GM10248 (cell line): Measurements from ENCODE around the gene SPINK7.
"Not testable (repeated sequence)": the region's sequence is repeated elsewhere in the genome, so short reads cannot be mapped to it uniquely, and the experiment has no call there.

Experiments used
- CTCF ChIA-PET: fragments of 300-600 bp; sonication (Branson Sonifier 250); formaldehyde crosslinking; extraction: SDS; loops from one replicate; lab custom pipeline; 2021; ENCODE audit warnings: antibody characterized with exemption; lab: Yijun Ruan, JAX
- POLR2A ChIA-PET: fragments of 350-650 bp; sonication (Branson Sonifier 250); formaldehyde crosslinking; extraction: SDS; loops from one replicate; lab custom pipeline; 2020; ENCODE audit warnings: antibody characterized with exemption; lab: Yijun Ruan, JAX
- DNase-seq: peaks from one replicate; pipeline ENCODE4 v3.0.0; 2012; ENCODE audit errors: extremely low spot score
- CTCF ChIP-seq: IDR thresholded peaks from 2 replicates; pipeline ENCODE4 v1.5.1; 2012; ENCODE audit warnings: mild to moderate bottlenecking, low read depth; ENCODE audit errors: extremely low read depth, missing control alignments, control extremely low read depth

The SPINK7 gene

GRCh38 chr5:148312153-148312552, at the start of gene SPINK7:
TSS of gene SPINK7 (plus strand) at chr5:148312423. CDS start at chr5:148312484, 61 bp downstream.
- CTCF ChIA-PET = no interaction called here
- TF ChIP-seq CTCF = no peak
- POLR2A ChIA-PET = no interaction called here
- no peak for DNase-seq

- ChIA-PET CTCF (interaction anchor here (1.0 to 1.3 kb wide), 2 partner anchors 10 to 29 kb away, joined by 3 to 5 read pairs; no protein-coding TSS in a partner anchor), POLR2A (no interaction called here)
- no peak for DNase-seq
- TF ChIP-seq CTCF = no peak
Observed at GRCh38 chr5:148267962-148268361, 44.3 kb upstream of the SPINK7 start.

GRCh38 chr5:148268566-148268965, 43.7 kb upstream of the SPINK7 start, which contains the start of gene SPINK13:
TSS of gene SPINK13 (plus strand) at chr5:148268794. CDS start at chr5:148270073, 1,279 bp downstream.
- POLR2A ChIA-PET = no interaction called here
- no peak for DNase-seq
- TF ChIP-seq CTCF = no peak
- CTCF ChIA-PET = interaction anchor here (1.3 kb wide), 1 partner anchor 9 kb away, joined by 5 read pairs; no protein-coding TSS in a partner anchor

GRCh38 chr5:148275129-148275528, 37.1 kb upstream of the SPINK7 start:
- DNase-seq, CTCF ChIA-PET, POLR2A ChIA-PET: not testable (repeated sequence)

GRCh38 chr5:148280893-148281292, 31.3 kb upstream of the SPINK7 start:
- ChIA-PET CTCF (interaction anchor here (0.8 kb wide), 1 partner anchor 10 kb away, joined by 3 read pairs; no protein-coding TSS in a partner anchor), POLR2A (interaction anchor here (0.6 kb wide), 1 partner anchor 31 kb away, joined by 3 read pairs; no protein-coding TSS in a partner anchor)
- DNase-seq = not testable (repeated sequence)

- CTCF ChIA-PET = interaction anchor here (0.8 kb wide), 1 partner anchor 10 kb away, joined by 3 read pairs; no protein-coding TSS in a partner anchor
- POLR2A ChIA-PET, DNase-seq: not testable (repeated sequence)
Observed at GRCh38 chr5:148281336-148281735, 30.9 kb upstream of the SPINK7 start.

- peak; percentile 34 for TF ChIP-seq CTCF
- peak; percentile 12 for DNase-seq
- ChIA-PET POLR2A (no interaction called here), CTCF (interaction anchor here (0.8 to 1.1 kb wide), 5 partner anchors 10 to 91 kb away, joined by 3 to 6 read pairs (median 4); no protein-coding TSS in a partner anchor)
Observed at GRCh38 chr5:148290271-148291195, 21.7 kb upstream of the SPINK7 start.

GRCh38 chr5:148297731-148298130, 14.5 kb upstream of the SPINK7 start:
- DNase-seq = no peak
- ChIA-PET CTCF (interaction anchor here (0.9 to 1.2 kb wide), 2 partner anchors 15 to 433 kb away, joined by 3 to 4 read pairs; no protein-coding TSS in a partner anchor), POLR2A (no interaction called here)
- no peak for TF ChIP-seq CTCF
